Endodermal cell (in vitro differentiated cells): Measurements from ENCODE around the gene SLC1A7. TPM values are rescaled to one million over a fixed set of nuclear protein-coding genes. Genes with fewer than 3 reads are reported as not detected.

Experiments used
- DNase-seq: peaks from one replicate; pipeline ENCODE4 v3.0.0-alpha.2; 2017
- H3K27ac ChIP-seq: 2 replicates; pipeline ENCODE4 v1.5.1; 2013; ENCODE audit warnings: mild to moderate bottlenecking, low read depth, low read length, moderate library complexity
- H3K27me3 ChIP-seq: 2 replicates; pipeline ENCODE4 v1.6.1; 2013; ENCODE audit warnings: mild to moderate bottlenecking, low read length, moderate library complexity; ENCODE audit not compliant: insufficient read depth, control insufficient read depth, poor library complexity, severe bottlenecking
- H3K36me3 ChIP-seq: 2 replicates; pipeline ENCODE4 v1.7.0; 2013; ENCODE audit warnings: mild to moderate bottlenecking, low read length, moderate library complexity; ENCODE audit not compliant: control insufficient read depth, insufficient read depth
- H3K4me1 ChIP-seq: one replicate; pipeline ENCODE4 v1.7.0; 2013; ENCODE audit warnings: low read length; ENCODE audit not compliant: control insufficient read depth, insufficient read depth
- H3K4me3 ChIP-seq: 2 replicates; pipeline ENCODE4 v1.5.1; 2013; ENCODE audit warnings: mild to moderate bottlenecking, low read length, moderate library complexity
- H3K9ac ChIP-seq: 2 replicates; pipeline ENCODE4 v1.6.1; 2013; ENCODE audit warnings: mild to moderate bottlenecking, low read length, moderate library complexity; ENCODE audit not compliant: poor library complexity, severe bottlenecking; ENCODE audit errors: extremely low read depth
- H3K9me3 ChIP-seq: 2 replicates; pipeline ENCODE4 v1.6.1; 2013; ENCODE audit warnings: mild to moderate bottlenecking, low read length, moderate library complexity; ENCODE audit not compliant: control insufficient read depth
- H3K27ac Mint-ChIP-seq: 2 replicates; pipeline ENCODE4 v1.8.0; 2020; ENCODE audit warnings: mixed read lengths
- H3K27me3 Mint-ChIP-seq: 2 replicates; pipeline ENCODE4 v1.8.0; 2021; ENCODE audit warnings: mild to moderate bottlenecking, mixed read lengths; ENCODE audit not compliant: insufficient read depth
- H3K36me3 Mint-ChIP-seq: 2 replicates; pipeline ENCODE4 v1.8.0; 2020; ENCODE audit warnings: low read depth, mixed read lengths
- H3K4me1 Mint-ChIP-seq: 2 replicates; pipeline ENCODE4 v1.8.0; 2020; ENCODE audit warnings: mixed read lengths
- H3K4me3 Mint-ChIP-seq: 2 replicates; pipeline ENCODE4 v1.8.0; 2020; ENCODE audit warnings: mild to moderate bottlenecking, moderate library complexity, mixed read lengths
- H3K9me3 Mint-ChIP-seq: 2 replicates; pipeline ENCODE4 v1.8.0; 2020; ENCODE audit warnings: mild to moderate bottlenecking, mixed read lengths
- WGBS, 2 experiments: methylation state at CpG; one replicate each; pipeline versions ENCODE4 v1.1.5 to v1.1.7; 2013; ENCODE audit warnings: missing lambda C conversion rate in 2 of 2, mixed read lengths in 1 of 2; ENCODE audit not compliant: insufficient coverage in 1 of 2, insufficient read length in 1 of 2; 5-methylcytosine and 5-hydroxymethylcytosine counted together
- total RNA-seq, 2 donors: library from RNA; stranded (reverse); fragmentation: NEBNext Ultra II Directional in 1 of 2; extraction: Animal tissue kit (Norgen Biotek cat#: 25700) in 1 of 2; gene quantifications; 2 replicates in 1 of 2; 3 replicates in 1 of 2; pipeline ENCODE4 v1.2.1, GENCODE V29; 2021
- TF ChIP-seq, protein P1 (sequence below): fragments of 200-600 bp; sonication (generic); conservative IDR thresholded peaks from 2 replicates; pipeline ENCODE4 v1.5.0; 2021; ENCODE audit warnings: antibody characterized with exemption, mild to moderate bottlenecking

Gene SLC1A7
- total RNA-seq, 2 donors from 2014 or later, result 1.7 to 2.3 TPM

DNA sequence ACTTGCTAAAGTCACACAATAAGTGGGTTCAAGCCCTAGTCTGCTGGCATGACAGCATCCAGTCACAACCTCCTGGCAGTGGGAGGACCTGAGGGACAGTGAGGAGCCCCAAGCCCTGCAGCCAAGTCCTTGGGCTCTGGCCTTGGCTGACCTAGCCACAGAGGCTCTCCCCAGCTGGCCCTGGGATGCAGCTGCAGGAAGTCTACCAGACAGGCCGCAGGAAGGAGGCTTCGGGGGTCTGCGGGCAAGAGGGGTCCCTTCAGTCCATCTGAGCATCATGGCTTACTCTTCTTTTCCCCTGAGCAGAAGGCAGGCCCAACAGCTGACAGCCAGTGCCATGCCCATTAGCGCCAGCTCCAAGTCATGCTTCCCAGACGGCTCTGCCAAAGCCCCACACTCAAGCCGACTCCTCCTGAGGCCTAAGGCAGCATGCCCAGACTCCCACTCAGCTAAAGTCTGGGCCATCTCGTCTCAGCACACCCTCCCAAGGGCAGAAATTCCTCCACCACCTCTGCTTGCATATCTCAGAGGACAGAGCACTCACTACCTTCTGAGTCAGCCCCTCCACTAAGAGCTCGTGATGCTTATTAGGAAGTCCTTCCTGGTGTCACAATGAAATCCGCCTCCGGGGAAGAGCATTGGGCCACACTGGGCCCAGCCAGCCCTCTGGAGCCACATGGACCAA is 20.1 kb downstream of the SLC1A7 start:
- H3K27ac Mint-ChIP-seq, result no peak overlapping the region
- H3K4me3 Mint-ChIP-seq, result no peak overlapping the region
- H3K9ac ChIP-seq, result no peak overlapping the region
- TF ChIP-seq, protein P1, sequence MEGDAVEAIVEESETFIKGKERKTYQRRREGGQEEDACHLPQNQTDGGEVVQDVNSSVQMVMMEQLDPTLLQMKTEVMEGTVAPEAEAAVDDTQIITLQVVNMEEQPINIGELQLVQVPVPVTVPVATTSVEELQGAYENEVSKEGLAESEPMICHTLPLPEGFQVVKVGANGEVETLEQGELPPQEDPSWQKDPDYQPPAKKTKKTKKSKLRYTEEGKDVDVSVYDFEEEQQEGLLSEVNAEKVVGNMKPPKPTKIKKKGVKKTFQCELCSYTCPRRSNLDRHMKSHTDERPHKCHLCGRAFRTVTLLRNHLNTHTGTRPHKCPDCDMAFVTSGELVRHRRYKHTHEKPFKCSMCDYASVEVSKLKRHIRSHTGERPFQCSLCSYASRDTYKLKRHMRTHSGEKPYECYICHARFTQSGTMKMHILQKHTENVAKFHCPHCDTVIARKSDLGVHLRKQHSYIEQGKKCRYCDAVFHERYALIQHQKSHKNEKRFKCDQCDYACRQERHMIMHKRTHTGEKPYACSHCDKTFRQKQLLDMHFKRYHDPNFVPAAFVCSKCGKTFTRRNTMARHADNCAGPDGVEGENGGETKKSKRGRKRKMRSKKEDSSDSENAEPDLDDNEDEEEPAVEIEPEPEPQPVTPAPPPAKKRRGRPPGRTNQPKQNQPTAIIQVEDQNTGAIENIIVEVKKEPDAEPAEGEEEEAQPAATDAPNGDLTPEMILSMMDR, result no peak
- peak overlapping the region; percentile 32 for H3K27ac ChIP-seq
- H3K4me1 Mint-ChIP-seq, result peaks cover 50% of the 10 kb centered on the region
- H3K36me3 ChIP-seq, result no peaks in the 10 kb centered on the region
- no peaks in the 10 kb centered on the region for H3K9me3 Mint-ChIP-seq
- no peak overlapping the region for H3K4me3 ChIP-seq
- H3K27me3 Mint-ChIP-seq, result peaks cover 77% of the 10 kb centered on the region
- DNase-seq, result no peak
- H3K4me1 ChIP-seq, result peaks cover 16% of the 10 kb centered on the region
- H3K9me3 ChIP-seq, result no peaks in the 10 kb centered on the region
- 86 to 98% methylated on average over 8 to 10 of the region's 10 CpGs for WGBS, 2 experiments
- H3K36me3 Mint-ChIP-seq, result no peaks in the 10 kb centered on the region
- peaks cover 60% of the 10 kb centered on the region for H3K27me3 ChIP-seq

DNA sequence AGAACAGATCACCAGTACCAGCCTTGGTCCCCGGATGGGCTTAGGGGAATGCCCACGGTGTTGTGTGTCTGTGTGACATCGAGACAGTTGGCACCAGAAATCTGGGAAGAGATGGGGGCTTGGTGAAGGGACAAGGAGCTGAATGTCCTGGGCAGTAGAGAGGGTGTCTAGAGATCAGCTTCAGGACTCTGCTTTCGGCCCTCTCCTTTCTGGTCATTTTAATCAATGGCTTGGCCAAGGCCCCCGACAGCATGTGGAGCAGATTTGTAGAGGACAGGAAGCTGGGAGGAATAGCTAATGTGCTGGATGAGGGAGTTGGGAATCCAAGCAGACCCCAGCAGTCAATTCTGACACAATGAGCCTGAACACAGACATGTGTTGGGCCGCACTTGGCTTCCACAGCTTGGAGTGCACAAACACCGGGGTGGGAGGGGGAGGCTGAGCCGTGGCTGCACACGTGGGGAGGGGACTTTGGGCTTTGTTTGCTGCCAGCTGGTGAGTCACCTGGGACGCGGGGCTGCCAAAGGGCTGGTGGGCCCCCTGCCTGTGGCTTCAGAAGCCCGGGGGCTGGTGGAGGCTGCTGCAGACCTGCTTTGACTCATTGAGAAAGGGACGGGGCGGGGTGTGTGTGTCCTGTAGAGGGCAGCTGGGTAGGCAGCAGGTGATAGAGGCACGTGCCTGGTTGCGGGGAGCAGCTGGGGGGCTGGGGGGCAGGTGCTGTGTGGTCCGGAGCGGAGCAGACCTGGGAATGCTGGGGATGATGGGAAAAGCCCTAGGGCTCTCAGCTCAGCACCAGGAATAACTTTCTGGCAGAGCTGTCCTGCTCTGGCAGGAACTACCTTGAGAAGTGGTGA is 20.9 kb downstream of the SLC1A7 start:
- H3K9me3 Mint-ChIP-seq, result no peaks in the 10 kb centered on the region
- H3K27ac Mint-ChIP-seq, result peak overlapping the region; percentile 52
- peaks cover 58% of the 10 kb centered on the region for H3K4me1 Mint-ChIP-seq
- Histone ChIP-seq H3K27ac (peak overlapping the region; percentile 55), H3K4me3 (no peak overlapping the region), H3K27me3 (peaks cover 68% of the 10 kb centered on the region), H3K9me3 (no peaks in the 10 kb centered on the region), H3K4me1 (peaks cover 19% of the 10 kb centered on the region), H3K36me3 (no peaks in the 10 kb centered on the region), H3K9ac (no peak overlapping the region)
- peaks cover 82% of the 10 kb centered on the region for H3K27me3 Mint-ChIP-seq
- whole genome bisulfite sequencing, 2 experiments, result 74 to 75% methylated on average over 4 to 18 of the region's 18 CpGs
- no peaks in the 10 kb centered on the region for H3K36me3 Mint-ChIP-seq
- TF ChIP-seq, protein P1, result no peak
- DNase-seq, result peak; percentile 57
- no peak overlapping the region for H3K4me3 Mint-ChIP-seq

DNA sequence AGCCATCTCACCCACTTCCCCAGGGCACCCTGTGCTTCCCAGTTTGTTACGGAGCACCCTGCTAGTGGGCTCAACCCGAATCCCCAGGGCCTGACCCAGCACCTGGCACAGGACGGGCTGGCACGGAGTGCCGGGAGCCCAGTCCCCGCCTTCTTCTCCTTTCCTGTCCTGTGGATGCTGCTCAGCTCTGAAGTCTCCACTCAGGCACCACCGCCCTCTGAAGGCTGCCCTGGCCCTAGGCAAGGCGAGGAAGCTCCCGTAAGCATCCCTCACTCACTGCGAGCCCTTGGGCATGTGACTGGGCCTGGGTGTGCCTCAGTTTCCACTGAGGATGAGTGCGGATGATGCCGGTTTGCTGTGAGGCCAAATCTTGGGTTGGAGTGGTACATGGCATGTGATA is 21.8 kb downstream of the SLC1A7 start:
- DNase-seq, result peak; percentile 71
- H3K9ac ChIP-seq, result no peak overlapping the region
- no peaks in the 10 kb centered on the region for H3K9me3 ChIP-seq
- peaks cover 24% of the 10 kb centered on the region for H3K4me1 ChIP-seq
- TF ChIP-seq, protein P1, result peak; percentile 35
- H3K9me3 Mint-ChIP-seq, result no peaks in the 10 kb centered on the region
- no peak overlapping the region for H3K4me3 Mint-ChIP-seq
- H3K27me3 ChIP-seq, result peaks cover 70% of the 10 kb centered on the region
- no peak overlapping the region for H3K27ac ChIP-seq
- H3K4me1 Mint-ChIP-seq, result peaks cover 61% of the 10 kb centered on the region
- H3K36me3 ChIP-seq, result no peaks in the 10 kb centered on the region
- H3K36me3 Mint-ChIP-seq, result no peaks in the 10 kb centered on the region
- no peak overlapping the region for H3K4me3 ChIP-seq
- H3K27me3 Mint-ChIP-seq, result peaks cover 86% of the 10 kb centered on the region
- 84 to 100% methylated on average over 9 to 12 of the region's 12 CpGs for WGBS, 2 experiments
- peak overlapping the region; percentile 83 for H3K27ac Mint-ChIP-seq
